Lower leg skin (tissue), 4 donors: ENCODE measurements around the gene BABAM2. TPM values are rescaled to one million over a fixed set of nuclear protein-coding genes. Genes with fewer than 3 reads are reported as not detected.

Experiments used
- DNase-seq, 2 donors: peaks; one replicate each; pipeline ENCODE4 v3.0.0-alpha.2; 2019; ENCODE audit warnings: low spot score in 2 of 2
- H3K4me3 ChIP-seq: fragments of 200-600 bp; sonication (generic); 2 replicates; pipeline ENCODE4 v1.5.1; 2017; ENCODE audit warnings: mild to moderate bottlenecking, low read depth; ENCODE audit not compliant: poor library complexity, severe bottlenecking
- POLR2A ChIP-seq, 2 donors: fragments of 450-650 bp; IDR thresholded peaks; one replicate each; pipeline ENCODE4 v1.6.1; 2016 to 2017; ENCODE audit warnings: antibody characterized with exemption in 2 of 2, mild to moderate bottlenecking in 1 of 2, moderate library complexity in 1 of 2
- WGBS, 2 donors: methylation state at CpG; one replicate each; pipeline ENCODE4 v1.1.5; 2018; 5-methylcytosine and 5-hydroxymethylcytosine counted together
- intact Hi-C: fragments of 100-400 bp; cut with DNase I; formaldehyde crosslinking; loops from one replicate; pipeline ENCODE4 v1.15.0; 2023; ENCODE audit warnings: low total_unique reads
- total RNA-seq, 4 donors: library from RNA; depleted of rRNA; stranded (reverse); fragments of >200 nt; gene quantifications; one replicate each; pipeline ENCODE4 v1.1.0, GENCODE V29; 2016
- TF ChIP-seq, protein P1 (sequence below), 3 donors: fragments of 450-650 bp; IDR thresholded peaks; one replicate each; pipeline ENCODE4 v1.5.1; 2016; ENCODE audit warnings: antibody characterized with exemption in 3 of 3, mild to moderate bottlenecking in 3 of 3, moderate library complexity in 2 of 3

BABAM2 gene
- total RNA-seq, 4 donors from 2014 or later, result 18.4 to 28.5 (median 23.9) TPM

DNA sequence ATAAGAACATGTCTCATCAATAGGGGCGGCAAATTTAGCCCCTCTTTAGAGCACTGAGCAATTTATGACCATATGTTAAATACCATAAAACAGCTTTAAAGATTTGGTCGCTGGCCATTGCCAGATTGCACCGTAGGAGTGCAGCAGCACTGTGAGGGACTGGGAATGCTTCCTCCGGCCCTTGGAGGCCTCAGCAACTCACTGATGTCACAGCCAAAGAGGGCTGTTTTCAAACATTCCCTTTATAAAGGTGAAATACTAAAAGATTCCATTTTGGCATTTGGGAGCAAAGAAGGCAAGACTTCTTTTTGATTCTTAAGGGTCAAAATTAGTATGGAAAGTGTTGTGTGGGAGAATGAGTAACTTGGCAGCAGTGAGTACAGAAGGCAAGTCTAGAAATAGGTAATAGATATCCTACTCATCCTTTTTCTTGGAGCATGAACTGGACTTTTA is 63.7 kb downstream of the BABAM2 start:
- TF ChIP-seq, protein P1, sequence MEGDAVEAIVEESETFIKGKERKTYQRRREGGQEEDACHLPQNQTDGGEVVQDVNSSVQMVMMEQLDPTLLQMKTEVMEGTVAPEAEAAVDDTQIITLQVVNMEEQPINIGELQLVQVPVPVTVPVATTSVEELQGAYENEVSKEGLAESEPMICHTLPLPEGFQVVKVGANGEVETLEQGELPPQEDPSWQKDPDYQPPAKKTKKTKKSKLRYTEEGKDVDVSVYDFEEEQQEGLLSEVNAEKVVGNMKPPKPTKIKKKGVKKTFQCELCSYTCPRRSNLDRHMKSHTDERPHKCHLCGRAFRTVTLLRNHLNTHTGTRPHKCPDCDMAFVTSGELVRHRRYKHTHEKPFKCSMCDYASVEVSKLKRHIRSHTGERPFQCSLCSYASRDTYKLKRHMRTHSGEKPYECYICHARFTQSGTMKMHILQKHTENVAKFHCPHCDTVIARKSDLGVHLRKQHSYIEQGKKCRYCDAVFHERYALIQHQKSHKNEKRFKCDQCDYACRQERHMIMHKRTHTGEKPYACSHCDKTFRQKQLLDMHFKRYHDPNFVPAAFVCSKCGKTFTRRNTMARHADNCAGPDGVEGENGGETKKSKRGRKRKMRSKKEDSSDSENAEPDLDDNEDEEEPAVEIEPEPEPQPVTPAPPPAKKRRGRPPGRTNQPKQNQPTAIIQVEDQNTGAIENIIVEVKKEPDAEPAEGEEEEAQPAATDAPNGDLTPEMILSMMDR (IDR thresholded peaks at IDR 0.05), result no peak
- no peak for TF ChIP-seq POLR2A (IDR thresholded peaks at IDR 0.05)
- DNase-seq, result no peak
- no peak overlapping the region for H3K4me3 ChIP-seq
- intact Hi-C loops, result no loop called here
- WGBS, 2 donors, result 52 to 70% methylated on average over 4 of the region's 4 CpGs

DNA sequence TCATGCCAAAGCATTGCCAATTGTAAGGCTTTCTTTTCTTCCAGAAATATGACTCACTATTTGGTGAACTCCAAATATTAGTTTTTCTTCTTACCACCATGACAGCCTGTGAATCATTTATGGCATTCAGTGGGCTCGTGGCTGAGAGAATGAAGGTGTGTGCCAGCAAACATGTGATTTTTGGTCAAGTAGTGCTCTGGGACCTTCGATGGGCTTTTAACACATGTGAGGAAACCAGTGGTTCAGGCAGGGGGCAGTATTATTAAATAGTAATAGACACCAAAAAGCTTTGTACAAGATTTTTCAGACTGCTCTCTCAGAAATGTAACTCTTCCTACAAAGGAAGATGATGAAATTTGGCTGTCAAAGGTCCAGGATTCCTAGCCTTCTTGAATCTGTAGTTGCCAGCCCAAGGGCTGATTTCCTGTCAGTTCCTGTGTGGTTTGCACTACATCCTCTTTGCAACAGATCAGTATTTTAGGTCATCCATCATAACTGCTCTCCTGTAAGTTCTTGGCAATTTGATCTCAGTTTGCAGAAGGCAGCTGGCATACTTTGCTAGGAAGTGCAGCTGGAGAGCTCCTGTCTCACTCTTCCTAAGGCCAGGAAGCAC is 64.3 kb downstream of the BABAM2 start:
- TF ChIP-seq, protein P1 (IDR thresholded peaks at IDR 0.05), result no peak
- no peak for TF ChIP-seq POLR2A (IDR thresholded peaks at IDR 0.05)
- WGBS, 2 donors, result 6% methylated on average over 2 of the region's 2 CpGs
- peak; percentile 78 to 93 for DNase-seq
- H3K4me3 ChIP-seq, result no peak overlapping the region
- intact Hi-C loops, result loop anchor here (5.0 kb wide), 1 partner anchor 1142 kb away; no protein-coding TSS in a partner anchor

- intact Hi-C loops, result loop anchor here (5.0 kb wide), 1 partner anchor 1142 kb away; no protein-coding TSS in a partner anchor
- no peak overlapping the region for H3K4me3 ChIP-seq
- no peak for DNase-seq
- no peak for TF ChIP-seq POLR2A (IDR thresholded peaks at IDR 0.05)
- TF ChIP-seq, protein P1 (IDR thresholded peaks at IDR 0.05), result no peak
- 44 to 49% methylated on average over 5 of the region's 5 CpGs for WGBS, 2 donors
Measured at GRCh38 chr2:27955384-27956161, 65.0 kb downstream of the BABAM2 start.

GRCh38 chr2:27956888-27957287 is 66.4 kb downstream of the BABAM2 start:
- no peak for DNase-seq
- TF ChIP-seq, protein P1 (IDR thresholded peaks at IDR 0.05), result no peak
- no peak for TF ChIP-seq POLR2A (IDR thresholded peaks at IDR 0.05)
- intact Hi-C loops, result loop anchor here (5.0 kb wide), 1 partner anchor 1140 kb away; no protein-coding TSS in a partner anchor
- WGBS, 2 donors, result 82 to 89% methylated on average over 2 of the region's 2 CpGs
- H3K4me3 ChIP-seq, result no peak overlapping the region

DNA sequence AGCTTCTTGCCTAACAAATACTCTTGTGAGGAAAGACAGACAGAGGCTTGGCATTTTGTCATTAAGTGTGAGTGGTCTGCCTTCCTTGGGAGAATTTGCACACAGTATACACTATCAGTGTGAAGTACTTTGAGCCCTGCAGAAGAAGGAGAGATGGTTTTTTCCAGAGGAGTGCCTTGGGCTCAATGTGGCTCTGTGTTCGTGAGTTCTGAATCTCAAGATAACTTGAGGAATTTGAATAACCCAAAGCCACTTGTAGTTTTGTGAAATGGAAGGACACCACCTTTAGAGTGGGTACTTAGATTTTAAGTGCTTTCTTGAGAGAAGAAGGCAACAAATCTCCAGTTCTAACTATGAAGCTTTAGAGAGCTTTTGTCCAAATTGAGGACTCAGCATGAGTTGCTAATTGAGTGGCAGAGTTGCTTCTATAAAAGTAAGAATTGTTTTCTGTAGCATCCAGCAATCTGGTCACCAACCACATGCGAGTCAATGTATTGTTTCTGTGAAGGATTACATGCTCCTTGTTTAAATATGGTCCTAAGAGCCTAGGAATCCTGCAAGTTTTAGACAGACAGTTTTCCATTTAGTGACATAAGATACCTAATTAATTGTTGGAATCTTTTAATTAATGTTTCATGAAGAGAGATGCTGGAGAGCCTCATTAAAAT is 68.3 kb downstream of the BABAM2 start:
- H3K4me3 ChIP-seq, result no peak overlapping the region
- intact Hi-C loops, result loop anchor here (5.0 kb wide), 1 partner anchor 1138 kb away; no protein-coding TSS in a partner anchor
- 91 to 92% methylated on average over 2 of the region's 2 CpGs for WGBS, 2 donors
- no peak for DNase-seq
- TF ChIP-seq, protein P1 (IDR thresholded peaks at IDR 0.05), result no peak
- no peak for TF ChIP-seq POLR2A (IDR thresholded peaks at IDR 0.05)
